BLaER1 (cell line): ENCODE data around the gene PFDN2.

Experiments used
- H3K27ac ChIP-seq: shearing (Covaris generic); formaldehyde crosslinking; 2 replicates; pipeline ENCODE4 v1.8.1; 2022
- H3K27me3 ChIP-seq: shearing (Covaris generic); formaldehyde crosslinking; 2 replicates; pipeline ENCODE4 v1.8.1; 2022
- H3K36me3 ChIP-seq: shearing (Covaris generic); formaldehyde crosslinking; 2 replicates; pipeline ENCODE4 v1.8.1; 2022
- H3K4me1 ChIP-seq: shearing (Covaris generic); formaldehyde crosslinking; 2 replicates; pipeline ENCODE4 v1.8.1; 2022
- H3K4me2 ChIP-seq: shearing (Covaris generic); formaldehyde crosslinking; 2 replicates; pipeline ENCODE4 v1.8.1; 2022
- H3K4me3 ChIP-seq: shearing (Covaris generic); formaldehyde crosslinking; 2 replicates; pipeline ENCODE4 v1.8.1; 2022
- H3K9ac ChIP-seq: shearing (Covaris generic); formaldehyde crosslinking; 2 replicates; pipeline ENCODE4 v1.8.1; 2022
- H3K9me3 ChIP-seq: shearing (Covaris generic); formaldehyde crosslinking; 2 replicates; pipeline ENCODE4 v1.8.1; 2022
- H4K20me1 ChIP-seq: shearing (Covaris generic); formaldehyde crosslinking; 2 replicates; pipeline ENCODE4 v1.8.1; 2022
- Cebpa-rat ChIP-seq: shearing (Covaris generic); IDR thresholded peaks from 2 replicates; pipeline ENCODE4 v1.8.1; 2022

PFDN2 gene

GRCh38 chr1:161106431-161106830 lies 11.4 kb downstream of the PFDN2 start:
- Histone ChIP-seq H3K4me2 (no peak overlapping the region), H3K4me1 (no peaks in the 10 kb centered on the region), H3K27me3 (no peaks in the 10 kb centered on the region), H3K9ac (no peak overlapping the region), H3K36me3 (peaks cover 89% of the 10 kb centered on the region), H3K27ac (no peak overlapping the region), H4K20me1 (peaks cover 100% of the 10 kb centered on the region), H3K4me3 (no peak overlapping the region), H3K9me3 (no peaks in the 10 kb centered on the region)
- no peak for TF ChIP-seq Cebpa-rat

DNA sequence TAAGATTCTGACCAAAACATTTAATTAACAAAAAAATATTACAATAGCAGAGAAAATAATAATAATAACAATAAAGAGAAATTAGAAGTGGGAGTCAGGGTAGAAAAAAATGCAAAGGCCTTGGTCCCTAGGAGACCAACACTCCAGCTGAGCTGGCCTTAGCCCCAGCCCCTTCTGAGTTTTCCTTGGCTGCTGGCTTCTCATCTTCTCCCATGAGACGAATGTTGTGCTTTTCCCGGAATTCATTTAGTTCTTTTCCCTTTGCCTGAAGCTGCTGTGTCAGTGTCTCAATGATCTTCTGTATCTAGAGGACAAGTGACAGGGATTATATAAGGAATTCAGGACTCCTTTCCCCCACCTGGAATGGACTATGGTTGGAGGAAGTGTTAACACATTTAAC lies 17.3 kb downstream of the PFDN2 start:
- peaks cover 72% of the 10 kb centered on the region for H4K20me1 ChIP-seq
- H3K9me3 ChIP-seq = no peaks in the 10 kb centered on the region
- no peak overlapping the region for H3K4me2 ChIP-seq
- no peak overlapping the region for H3K9ac ChIP-seq
- peaks cover 28% of the 10 kb centered on the region for H3K4me1 ChIP-seq
- H3K4me3 ChIP-seq = no peak overlapping the region
- no peaks in the 10 kb centered on the region for H3K27me3 ChIP-seq
- no peak overlapping the region for H3K27ac ChIP-seq
- peaks cover 64% of the 10 kb centered on the region for H3K36me3 ChIP-seq
- no peak for TF ChIP-seq Cebpa-rat

DNA sequence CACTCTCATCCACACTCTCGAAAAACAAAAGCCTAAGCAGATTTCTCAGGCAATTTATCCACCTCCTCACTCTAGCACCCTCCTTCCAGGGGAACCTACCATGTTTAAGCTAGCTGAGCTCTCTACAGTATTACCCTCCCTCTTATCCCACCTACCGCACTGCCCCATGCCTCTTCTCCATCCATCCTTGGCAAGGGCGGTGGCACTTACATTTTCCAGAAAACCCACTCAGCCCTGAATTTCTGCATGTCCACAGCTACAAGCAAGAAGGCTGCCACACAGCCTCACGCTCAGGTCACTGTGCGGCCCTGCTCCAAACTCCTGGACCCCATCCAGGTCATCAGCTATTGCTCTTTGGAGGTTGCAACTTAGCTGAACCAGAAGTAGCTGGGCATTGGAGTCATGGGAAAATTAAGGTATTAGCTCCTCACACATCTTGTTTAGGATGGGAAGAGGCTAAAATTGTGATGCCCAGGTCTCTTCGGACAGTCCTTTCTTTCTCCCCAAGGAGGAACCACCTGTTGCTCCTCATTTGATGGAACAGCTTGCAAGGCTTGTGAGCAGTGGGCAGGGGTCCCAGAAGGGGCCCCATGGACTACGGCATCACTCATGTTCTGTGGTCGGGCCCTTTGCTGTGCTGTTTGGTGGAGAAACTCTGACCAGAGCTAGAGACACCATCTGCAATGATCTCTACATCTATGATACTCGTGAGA lies 18.6 kb downstream of the PFDN2 start:
- Histone ChIP-seq H3K27ac (no peak overlapping the region), H3K4me2 (peak overlapping the region; percentile 99), H3K4me1 (peaks cover 28% of the 10 kb centered on the region), H3K27me3 (no peaks in the 10 kb centered on the region), H4K20me1 (peaks cover 58% of the 10 kb centered on the region), H3K9ac (no peak overlapping the region), H3K36me3 (peaks cover 53% of the 10 kb centered on the region), H3K9me3 (no peaks in the 10 kb centered on the region), H3K4me3 (peak overlapping the region; percentile 70; the same call in 1 of the 2 replicates)
- TF ChIP-seq Cebpa-rat = no peak

DNA sequence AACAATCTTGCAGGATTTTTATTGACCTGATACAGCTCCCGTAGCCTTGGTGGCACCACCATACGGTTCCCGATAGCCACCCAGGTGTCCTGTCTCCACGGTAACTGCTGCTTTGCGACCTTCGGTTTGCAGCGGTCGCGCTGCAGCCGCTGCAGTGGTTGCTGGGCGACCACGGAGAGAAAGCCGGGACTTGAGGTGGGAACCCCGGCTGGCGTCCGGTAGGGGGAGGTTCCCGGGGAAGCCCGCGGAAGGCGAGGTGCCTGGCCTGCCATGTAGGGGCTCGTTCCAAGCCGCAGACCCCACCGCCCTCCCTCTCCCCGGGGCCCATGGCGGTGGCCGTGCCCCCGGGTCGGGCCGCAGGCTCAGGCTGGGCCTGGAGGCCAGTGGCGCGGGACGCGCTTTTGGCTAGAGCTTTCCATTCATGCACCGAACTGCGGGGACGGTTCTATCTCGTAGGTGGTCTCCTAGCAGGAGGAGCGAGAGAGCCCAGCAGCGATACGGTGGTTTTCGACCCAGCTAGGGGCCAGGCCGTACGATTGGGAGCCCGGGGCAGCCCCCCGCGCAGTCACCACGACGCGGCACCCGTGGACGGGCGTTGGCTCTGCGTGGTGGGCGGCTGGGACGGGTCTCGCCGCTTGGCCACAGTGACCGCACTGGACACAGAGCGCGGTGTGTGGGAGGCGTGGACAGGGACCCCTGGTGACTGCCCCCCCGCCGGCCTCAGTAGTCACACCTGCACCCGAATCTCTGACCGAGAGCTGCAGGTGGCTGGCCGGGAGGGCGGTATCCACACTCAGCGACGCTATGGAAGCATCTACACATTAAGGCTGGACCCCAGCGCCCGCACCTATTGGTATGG lies 19.4 kb downstream of the PFDN2 start, which contains the start of gene KLHDC9:
TSS of gene KLHDC9 (plus strand) at position 152 of the 859 bp plus-strand sequence. CDS start at position 327, 175 bp downstream.
- Histone ChIP-seq H3K36me3 (peaks cover 46% of the 10 kb centered on the region), H3K4me3 (peak within 1 kb of the TSS; percentile 70), H3K4me2 (peak within 1 kb of the TSS; percentile 99), H3K27ac (peak within 1 kb of the TSS; percentile 71), H3K27me3 (no peaks in the 10 kb centered on the region), H3K9ac (peak within 1 kb of the TSS; percentile 73), H3K4me1 (peaks cover 28% of the 10 kb centered on the region), H4K20me1 (peaks cover 50% of the 10 kb centered on the region), H3K9me3 (no peaks in the 10 kb centered on the region)
- TF ChIP-seq Cebpa-rat = no peak

- Histone ChIP-seq H3K4me1 (peaks cover 28% of the 10 kb centered on the region), H3K27me3 (no peaks in the 10 kb centered on the region), H3K36me3 (peaks cover 29% of the 10 kb centered on the region), H3K27ac (no peak overlapping the region), H3K9ac (no peak overlapping the region; the same call in 1 of the 2 replicates), H4K20me1 (peaks cover 31% of the 10 kb centered on the region), H3K4me3 (no peak overlapping the region), H3K9me3 (no peaks in the 10 kb centered on the region), H3K4me2 (peak overlapping the region; percentile 99; the same call in 1 of the 2 replicates)
- no peak for TF ChIP-seq Cebpa-rat
These were observed 21.3 kb downstream of the PFDN2 start for GRCh38 chr1:161096530-161096929.

DNA sequence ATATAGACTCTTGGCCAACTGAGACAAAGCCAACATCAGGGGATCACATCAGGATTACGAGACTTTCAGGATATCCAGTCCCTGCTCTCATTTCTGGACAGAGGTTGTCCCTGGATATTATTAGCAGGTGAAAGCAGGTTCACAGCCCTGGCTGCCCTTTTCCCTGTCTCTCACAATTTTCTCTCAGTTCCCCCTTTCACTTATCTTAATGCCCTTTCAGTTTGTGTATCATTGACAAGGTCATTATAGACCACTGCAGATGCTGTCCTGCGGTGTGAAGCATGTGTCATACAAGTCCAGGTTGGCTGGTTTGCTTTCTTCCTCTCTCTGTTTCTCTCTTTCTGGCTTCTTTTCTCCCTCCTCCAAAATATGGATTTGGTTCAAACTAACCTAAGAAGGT lies 21.8 kb downstream of the PFDN2 start:
- H3K27me3 ChIP-seq = no peaks in the 10 kb centered on the region
- no peak overlapping the region for H3K27ac ChIP-seq
- no peak overlapping the region; the same call in 1 of the 2 replicates for H3K9ac ChIP-seq
- H3K9me3 ChIP-seq = no peaks in the 10 kb centered on the region
- no peak overlapping the region for H3K4me3 ChIP-seq
- TF ChIP-seq Cebpa-rat = no peak
- H3K4me2 ChIP-seq = no peak overlapping the region
- H3K4me1 ChIP-seq = peaks cover 28% of the 10 kb centered on the region
- H3K36me3 ChIP-seq = peaks cover 24% of the 10 kb centered on the region
- peaks cover 26% of the 10 kb centered on the region for H4K20me1 ChIP-seq

DNA sequence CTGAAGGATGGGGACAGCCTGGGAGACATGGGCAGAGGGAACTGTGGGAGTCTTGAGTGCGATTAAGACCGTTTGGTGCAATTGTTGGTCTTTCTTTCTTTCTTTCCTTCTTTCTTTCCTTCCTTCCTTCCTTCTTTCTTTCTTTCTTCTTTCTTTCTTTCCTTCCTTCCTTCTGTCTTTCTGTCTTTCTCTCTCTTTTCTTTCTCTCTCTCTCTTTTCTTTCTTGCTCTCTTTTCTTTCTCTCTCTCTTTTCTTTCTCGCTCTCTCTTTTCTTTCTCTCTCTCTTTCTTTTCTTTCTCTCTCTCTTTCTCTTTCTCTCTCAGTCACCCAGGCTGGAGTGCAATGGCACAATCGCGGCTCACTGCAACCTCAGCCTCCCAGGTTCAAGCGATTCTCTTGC lies 22.6 kb downstream of the PFDN2 start:
- no peak overlapping the region for H3K4me2 ChIP-seq
- no peak overlapping the region for H3K9ac ChIP-seq
- peaks cover 16% of the 10 kb centered on the region for H3K36me3 ChIP-seq

DNA sequence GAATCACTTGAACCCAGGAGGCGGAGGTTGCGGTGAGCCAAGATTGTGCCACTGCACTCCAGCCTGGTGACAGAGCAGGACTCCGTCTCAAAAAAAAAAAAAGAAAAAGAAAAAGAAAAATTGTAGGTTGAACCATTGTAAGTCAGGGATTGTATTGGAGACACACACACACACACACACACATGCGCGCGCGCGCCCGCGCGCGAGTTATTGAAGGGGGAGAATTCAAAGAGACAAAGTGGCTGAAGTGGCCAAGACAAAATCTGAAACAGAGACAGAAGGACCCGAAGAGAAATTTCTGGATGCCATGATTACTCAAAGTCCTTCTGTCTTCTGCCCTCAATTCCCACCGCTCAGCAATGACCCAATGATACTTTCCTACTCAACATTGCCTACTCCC lies 23.4 kb downstream of the PFDN2 start:
- H3K4me1 ChIP-seq = peaks cover 27% of the 10 kb centered on the region
- peaks cover 11% of the 10 kb centered on the region for H4K20me1 ChIP-seq
- H3K4me3 ChIP-seq = no peak overlapping the region
- H3K27me3 ChIP-seq = no peaks in the 10 kb centered on the region
- H3K4me2 ChIP-seq = no peak overlapping the region
- no peak for TF ChIP-seq Cebpa-rat
- H3K9ac ChIP-seq = no peak overlapping the region
- H3K9me3 ChIP-seq = no peaks in the 10 kb centered on the region
- H3K36me3 ChIP-seq = peaks cover 8% of the 10 kb centered on the region
- H3K27ac ChIP-seq = no peak overlapping the region

More for the DNA sequence above, 22.6 kb downstream of the PFDN2 start:
- no peaks in the 10 kb centered on the region for H3K27me3 ChIP-seq
- peaks cover 18% of the 10 kb centered on the region for H4K20me1 ChIP-seq
- no peak for TF ChIP-seq Cebpa-rat
- no peak overlapping the region for H3K4me3 ChIP-seq
- no peak overlapping the region for H3K27ac ChIP-seq
- H3K9me3 ChIP-seq = no peaks in the 10 kb centered on the region
- peaks cover 28% of the 10 kb centered on the region for H3K4me1 ChIP-seq

DNA sequence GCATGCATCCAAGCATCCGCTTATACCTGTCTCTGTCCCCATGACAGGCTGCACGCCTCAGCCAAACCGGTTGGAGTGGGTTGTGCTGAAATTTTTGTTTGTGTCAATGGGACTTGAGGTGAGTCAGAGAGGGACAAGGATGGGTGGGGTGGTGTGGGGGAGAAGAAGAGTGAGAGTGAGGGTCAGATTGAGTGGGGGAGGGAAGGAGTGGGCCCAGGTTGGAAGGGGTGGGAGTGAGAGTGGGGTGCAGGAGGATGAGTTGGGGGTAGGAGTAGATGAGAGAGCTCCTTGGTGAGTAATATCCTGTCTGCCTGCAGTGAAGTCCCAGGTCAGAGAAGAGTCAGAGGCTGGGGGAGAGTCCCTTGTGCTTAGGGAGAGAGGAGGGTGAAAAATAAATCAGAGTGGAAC lies 25.2 kb downstream of the PFDN2 start:
- Histone ChIP-seq H3K4me2 (no peak overlapping the region), H3K9me3 (no peaks in the 10 kb centered on the region), H3K4me1 (peaks cover 9% of the 10 kb centered on the region), H3K4me3 (no peak overlapping the region), H4K20me1 (no peaks in the 10 kb centered on the region), H3K9ac (no peak overlapping the region), H3K36me3 (no peaks in the 10 kb centered on the region), H3K27me3 (no peaks in the 10 kb centered on the region), H3K27ac (no peak overlapping the region)
- TF ChIP-seq Cebpa-rat = no peak
